Peyer's patch (tissue), 4 donors: ENCODE data around the gene UTS2R. TPM values are rescaled to one million over a fixed set of nuclear protein-coding genes. Genes with fewer than 3 reads are reported as not detected.
A peak's percentile ranks its signal among the peaks of the same experiment; 100 is the strongest.

Experiments
- DNase-seq, 3 donors: peaks; one replicate each; pipeline ENCODE4 v3.0.0-alpha.2; 2017 to 2019
- H3K27ac ChIP-seq, 4 donors: fragments of 200-600 bp; sonication (generic); one replicate each; pipeline ENCODE4 v1.5.1; 2016 to 2019
- H3K27me3 ChIP-seq, 2 donors: fragments of 200-600 bp; sonication (generic); one replicate each; pipeline ENCODE4 v1.5.1; 2019
- H3K36me3 ChIP-seq, 3 donors: fragments of 200-600 bp; sonication (generic); one replicate each; pipeline ENCODE4 v1.5.1; 2016 to 2019
- H3K4me1 ChIP-seq, 4 donors: fragments of 200-600 bp; sonication (generic); one replicate each; pipeline ENCODE4 v1.5.1; 2016 to 2019
- H3K4me3 ChIP-seq, 4 donors: fragments of 200-600 bp; sonication (generic); 1 replicate in 3 of 4; 2 replicates in 1 of 4; pipeline ENCODE4 v1.5.1; 2016 to 2019; ENCODE audit warnings: mild to moderate bottlenecking in 1 of 4
- H3K9me3 ChIP-seq, 4 donors: fragments of 200-600 bp; sonication (generic); one replicate each; pipeline ENCODE4 v1.5.1; 2016 to 2019; ENCODE audit warnings: mild to moderate bottlenecking in 1 of 4
- CTCF ChIP-seq, 6 experiments: fragments of 450-650 bp in 4 of 6; fragments of 200-600 bp in 2 of 6; sonication (generic) in 1 of 6; IDR thresholded peaks; one replicate each; pipeline ENCODE4 v1.5.1; 2017 to 2019; ENCODE audit warnings: antibody characterized with exemption in 6 of 6, mild to moderate bottlenecking in 3 of 6, moderate library complexity in 1 of 6
- POLR2A ChIP-seq, 2 donors: fragments of 450-650 bp; IDR thresholded peaks; one replicate each; pipeline ENCODE4 v1.5.1; 2017; ENCODE audit warnings: antibody characterized with exemption in 2 of 2, mild to moderate bottlenecking in 2 of 2, moderate library complexity in 2 of 2
- total RNA-seq, 4 donors: library from RNA; depleted of rRNA; stranded (reverse); fragments of >200 nt; gene quantifications; one replicate each; pipeline ENCODE4 v1.1.0, GENCODE V29; 2016

The UTS2R gene
- total RNA-seq, 4 donors from 2014 or later = not detected

GRCh38 chr17:82383411-82383810 is 11.8 kb downstream of the UTS2R start:
- TF ChIP-seq POLR2A (IDR thresholded peaks at IDR 0.05) = no peak
- TF ChIP-seq CTCF (IDR thresholded peaks at IDR 0.05) = no peak
- H3K9me3 ChIP-seq = no peaks in the 10 kb centered on the region
- H3K4me1 ChIP-seq = peaks cover 0 to 13% (median 0%) of the 10 kb centered on the region in 4 donors
- no peak overlapping the region for H3K27ac ChIP-seq
- no peak for DNase-seq
- no peak overlapping the region for H3K4me3 ChIP-seq
- H3K27me3 ChIP-seq = no peaks in the 10 kb centered on the region
- no peaks in the 10 kb centered on the region for H3K36me3 ChIP-seq

GRCh38 chr17:82384051-82384729 is 12.6 kb downstream of the UTS2R start:
- H3K4me1 ChIP-seq = peaks cover 0 to 13% (median 0%) of the 10 kb centered on the region in 4 donors
- H3K9me3 ChIP-seq = no peaks in the 10 kb centered on the region
- H3K4me3 ChIP-seq = no peak overlapping the region
- DNase-seq = no peak
- no peak overlapping the region for H3K27ac ChIP-seq
- H3K36me3 ChIP-seq = no peaks in the 10 kb centered on the region
- H3K27me3 ChIP-seq = no peaks in the 10 kb centered on the region
- TF ChIP-seq CTCF (IDR thresholded peaks at IDR 0.05) = no peak
- no peak for TF ChIP-seq POLR2A (IDR thresholded peaks at IDR 0.05)

- no peak overlapping the region for H3K4me3 ChIP-seq
- TF ChIP-seq CTCF (IDR thresholded peaks at IDR 0.05) (peak in 2 of 6 experiments; percentile 49 to 54), POLR2A (IDR thresholded peaks at IDR 0.05) (no peak)
- H3K4me1 ChIP-seq = peaks cover 0 to 13% (median 0%) of the 10 kb centered on the region in 4 donors
- no peaks in the 10 kb centered on the region for H3K27me3 ChIP-seq
- DNase-seq = no peak
- no peaks in the 10 kb centered on the region for H3K36me3 ChIP-seq
- H3K9me3 ChIP-seq = no peaks in the 10 kb centered on the region
- H3K27ac ChIP-seq = peak overlapping the region in 1 of 4 donors; percentile 9
Observed at GRCh38 chr17:82384730-82385481, 13.3 kb downstream of the UTS2R start.

GRCh38 chr17:82385559-82386254 is 14.1 kb downstream of the UTS2R start:
- DNase-seq = no peak
- Histone ChIP-seq H3K27me3 (no peaks in the 10 kb centered on the region), H3K36me3 (no peaks in the 10 kb centered on the region), H3K4me1 (peaks cover 0 to 13% (median 0%) of the 10 kb centered on the region in 4 donors), H3K9me3 (no peaks in the 10 kb centered on the region), H3K27ac (peak overlapping the region in 1 of 4 donors; percentile 9), H3K4me3 (no peak overlapping the region)
- no peak for TF ChIP-seq POLR2A (IDR thresholded peaks at IDR 0.05)
- TF ChIP-seq CTCF (IDR thresholded peaks at IDR 0.05) = no peak

- H3K4me3 ChIP-seq = no peak overlapping the region
- TF ChIP-seq POLR2A (IDR thresholded peaks at IDR 0.05) (no peak), CTCF (IDR thresholded peaks at IDR 0.05) (no peak)
- H3K36me3 ChIP-seq = no peaks in the 10 kb centered on the region
- DNase-seq = no peak
- H3K4me1 ChIP-seq = peaks cover 0 to 13% (median 0%) of the 10 kb centered on the region in 4 donors
- H3K27me3 ChIP-seq = no peaks in the 10 kb centered on the region
- no peaks in the 10 kb centered on the region for H3K9me3 ChIP-seq
- H3K27ac ChIP-seq = no peak overlapping the region
Observed at GRCh38 chr17:82386255-82386831, 14.8 kb downstream of the UTS2R start.
